GM21526 (cell line): ENCODE measurements around the gene NCS1.
A peak's percentile ranks its signal among the peaks of the same experiment; 100 is the strongest.

Experiments
- ATAC-seq: cut with Tn5 transposase; IDR thresholded peaks from one replicate; pipeline ENCODE4 v1.9.1; 2021; ENCODE audit warnings: moderate library complexity; ENCODE audit not compliant: unreplicated experiment, low FRiP score

NCS1 gene

DNA sequence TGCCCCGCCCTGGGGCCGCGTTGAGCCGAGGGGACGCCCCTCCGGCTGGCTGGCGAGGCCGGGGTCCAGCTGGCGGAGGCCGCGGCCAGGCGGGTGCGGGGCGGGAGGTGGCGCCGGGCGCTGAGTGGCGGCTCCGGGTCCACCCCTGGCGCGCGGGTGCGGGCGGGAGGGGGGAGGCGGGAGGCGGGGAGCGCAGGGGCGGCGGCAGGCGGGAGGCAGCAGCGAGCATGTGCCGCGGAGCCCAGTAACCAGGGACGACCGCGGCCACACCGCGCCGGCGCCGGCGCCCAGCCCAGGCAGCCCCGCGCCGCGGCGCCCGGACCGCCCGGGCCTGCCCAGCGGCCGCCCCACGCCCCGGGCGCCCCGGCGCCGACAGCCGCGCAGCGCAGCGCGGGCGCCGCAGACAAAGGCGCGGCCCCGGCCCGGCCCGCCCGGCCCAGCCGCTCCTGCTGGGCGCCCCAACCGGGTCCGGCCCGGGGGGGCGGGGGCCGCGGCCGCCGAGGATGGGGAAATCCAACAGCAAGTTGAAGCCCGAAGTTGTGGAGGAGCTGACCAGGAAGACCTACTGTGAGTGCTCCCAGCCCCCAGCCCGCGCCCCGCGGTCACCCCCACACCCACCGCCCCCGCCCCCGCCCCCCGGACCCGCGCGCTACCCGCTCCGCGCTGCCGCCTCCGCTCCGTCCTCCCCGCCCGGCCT lies at the start of gene NCS1:
Gene NCS1 (plus strand): TSS at position 244 of the 697 bp plus-strand sequence. CDS start 260 bp downstream, at position 504.
- no peak for ATAC-seq

DNA sequence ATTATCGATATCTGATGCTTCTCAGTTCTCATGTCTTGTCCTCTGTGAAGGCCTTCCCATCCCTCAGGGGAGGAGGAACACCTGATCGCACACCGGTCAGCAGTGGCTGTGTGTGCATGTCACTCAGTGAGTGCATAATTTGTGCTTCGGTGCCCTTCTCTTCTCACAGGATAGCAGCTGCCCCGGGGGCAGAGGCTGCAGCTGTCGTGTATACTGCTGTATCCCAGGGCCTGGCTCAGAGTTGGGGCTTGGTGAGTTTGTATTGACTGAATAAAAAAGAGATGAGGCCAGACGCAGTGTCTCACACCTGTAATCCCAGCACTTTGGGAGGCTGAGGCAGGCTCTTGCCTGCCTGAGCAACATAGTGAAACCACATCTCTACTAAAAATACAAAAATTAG lies 49.7 kb upstream of the NCS1 start:
- ATAC-seq, result no peak

DNA sequence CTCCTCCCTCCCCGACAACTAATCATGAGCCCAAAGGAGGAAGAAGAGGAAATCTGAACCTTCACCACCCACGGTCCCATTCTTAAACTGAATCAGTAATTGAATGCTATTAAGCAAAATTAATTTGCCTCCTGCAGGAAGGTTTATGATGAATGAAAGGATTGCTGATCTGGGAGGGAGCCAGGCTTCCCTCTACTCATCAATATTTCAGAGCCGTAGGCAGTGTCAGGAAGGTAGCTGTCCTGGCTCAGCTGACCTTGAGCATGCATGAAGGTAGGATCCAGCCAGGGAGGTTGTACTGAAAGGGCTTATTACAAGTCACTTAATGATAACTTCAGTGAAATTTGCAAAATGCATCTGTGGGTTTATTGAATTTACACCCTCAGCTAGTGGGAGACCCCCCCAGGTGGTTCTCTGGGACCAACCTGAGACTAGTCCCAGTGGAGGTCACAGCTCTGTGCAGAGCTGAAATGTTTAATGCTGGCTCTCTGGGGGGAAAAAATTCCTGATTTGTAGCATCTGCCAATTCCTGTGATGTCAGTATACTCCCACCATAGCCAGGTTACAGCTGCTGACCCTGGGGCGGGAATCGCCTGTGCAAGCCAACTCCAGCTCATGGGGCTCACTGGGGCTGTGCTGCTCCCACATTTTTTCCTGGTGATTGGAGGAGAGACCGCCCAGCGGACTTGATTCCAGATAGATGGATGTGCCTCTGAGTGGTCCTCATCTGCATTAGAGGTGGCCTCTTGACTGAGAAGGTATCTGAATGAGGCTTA lies 47.9 kb upstream of the NCS1 start:
- ATAC-seq, result no peak

DNA sequence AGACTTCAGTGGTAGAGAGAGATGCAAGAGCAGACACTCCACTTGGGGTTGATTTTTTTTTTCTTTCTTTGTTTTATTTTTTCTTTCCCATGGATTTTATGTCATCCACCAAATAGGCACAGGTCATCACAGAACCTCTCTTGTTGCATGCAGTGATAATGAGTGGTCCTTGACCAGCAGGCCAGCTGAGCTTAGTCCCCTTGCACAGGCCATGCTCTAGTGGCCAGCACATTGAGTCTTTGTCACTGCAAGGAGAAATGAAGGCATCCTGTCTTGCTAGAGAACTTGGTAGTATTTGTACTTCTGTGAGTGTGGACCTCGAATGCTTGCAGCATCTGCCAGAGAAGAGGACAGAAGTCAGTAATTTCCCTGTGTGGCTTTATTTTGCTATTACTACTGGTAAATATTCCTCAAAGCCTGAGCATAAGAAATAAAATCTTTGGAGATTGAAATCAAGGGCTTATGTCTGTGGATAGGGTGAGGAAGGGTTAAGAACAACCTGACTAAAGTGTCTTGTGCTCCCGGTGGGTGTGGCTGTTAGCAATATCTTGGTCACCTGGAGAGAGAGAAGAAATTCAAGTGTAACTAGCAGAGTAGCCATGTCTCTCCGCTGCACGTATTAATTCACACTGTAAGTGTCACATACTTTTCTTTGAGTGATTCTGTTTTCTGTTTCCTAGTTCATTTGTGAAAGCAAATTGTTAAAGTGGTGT lies 45.3 kb upstream of the NCS1 start:
- no peak for ATAC-seq

DNA sequence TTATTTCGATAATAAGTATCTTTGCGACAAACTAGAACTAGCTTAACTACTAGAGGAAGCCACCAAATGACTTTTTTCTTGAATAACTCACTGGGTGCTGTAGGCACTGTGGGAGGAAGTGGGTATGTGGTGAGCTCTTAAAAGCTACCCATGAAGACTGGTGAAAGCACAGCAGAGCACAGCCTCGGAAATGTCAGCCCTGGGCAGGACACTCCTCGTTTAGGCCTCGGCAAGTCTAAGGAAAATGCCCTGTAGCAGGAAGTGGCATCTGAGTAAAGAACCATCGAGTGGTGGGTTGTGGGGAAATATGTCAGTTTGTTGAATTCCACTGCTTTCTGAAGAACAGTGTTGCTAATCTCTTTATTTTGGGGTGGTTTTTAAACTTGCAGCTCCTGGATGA lies 44.0 kb upstream of the NCS1 start:
- peak; percentile 25 for ATAC-seq

DNA sequence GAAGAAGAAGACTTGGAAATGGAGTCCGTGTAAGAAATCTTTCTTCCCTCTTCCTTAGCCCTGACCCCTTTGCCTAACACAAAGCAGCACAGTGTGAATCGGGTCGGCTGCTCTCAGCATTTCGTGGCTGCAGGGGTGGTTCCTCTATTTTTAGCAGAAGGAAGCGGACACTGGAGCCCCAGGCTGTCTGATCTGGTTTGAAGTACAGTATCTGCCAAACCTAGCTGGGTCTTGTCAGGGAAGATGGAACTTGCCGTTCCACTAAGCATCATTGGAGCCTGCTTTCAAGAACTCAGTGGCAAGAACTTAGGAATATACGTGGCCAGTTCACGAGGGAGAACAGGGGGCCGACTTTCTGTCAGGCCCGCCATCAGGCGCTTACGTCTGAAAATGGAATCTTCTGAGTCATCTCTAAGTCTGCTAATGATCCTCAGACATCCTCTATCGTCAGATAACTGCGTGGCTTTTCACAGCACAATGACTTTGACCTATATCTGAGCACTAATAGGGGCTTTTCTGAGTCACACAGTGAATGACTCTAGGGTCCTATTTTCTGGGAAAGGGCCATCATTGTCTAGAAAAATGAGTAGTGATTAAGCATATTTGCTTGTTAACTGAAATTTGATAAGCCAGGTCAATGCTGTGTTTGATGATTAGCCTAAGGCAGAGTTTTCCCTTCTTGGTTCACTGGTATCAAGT lies 43.3 kb upstream of the NCS1 start:
- peak; percentile 58 for ATAC-seq

DNA sequence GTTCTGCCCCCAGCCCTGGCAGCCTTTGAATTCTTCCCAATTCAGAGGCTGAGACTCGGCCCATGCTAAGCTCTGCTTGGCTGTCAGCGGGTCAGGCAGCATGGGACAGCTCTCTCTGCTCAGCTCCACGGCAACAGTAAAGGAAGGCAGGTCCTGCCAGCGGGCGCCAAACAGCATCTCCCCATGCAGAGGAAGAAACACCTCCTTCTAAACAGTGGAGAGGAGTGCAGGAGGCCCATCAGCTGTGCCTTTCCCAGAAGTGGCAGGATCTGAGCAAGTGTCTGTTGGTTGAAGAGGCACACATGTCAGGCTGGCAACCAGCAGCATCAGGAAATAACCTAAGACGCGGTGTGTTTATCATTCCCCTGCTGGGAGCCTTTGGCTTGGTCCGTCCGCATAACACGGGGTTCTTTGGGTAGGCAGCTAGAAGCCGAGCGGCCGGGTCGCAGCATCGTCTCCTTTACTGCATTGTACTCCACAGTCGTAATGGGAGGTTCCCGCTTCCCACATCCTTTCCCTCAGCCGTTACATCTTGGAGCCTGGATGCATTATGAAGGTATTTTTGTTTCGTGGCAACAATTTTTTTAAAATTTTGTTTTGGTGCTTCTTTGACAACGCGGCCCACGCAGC lies 42.7 kb upstream of the NCS1 start:
- no peak for ATAC-seq

DNA sequence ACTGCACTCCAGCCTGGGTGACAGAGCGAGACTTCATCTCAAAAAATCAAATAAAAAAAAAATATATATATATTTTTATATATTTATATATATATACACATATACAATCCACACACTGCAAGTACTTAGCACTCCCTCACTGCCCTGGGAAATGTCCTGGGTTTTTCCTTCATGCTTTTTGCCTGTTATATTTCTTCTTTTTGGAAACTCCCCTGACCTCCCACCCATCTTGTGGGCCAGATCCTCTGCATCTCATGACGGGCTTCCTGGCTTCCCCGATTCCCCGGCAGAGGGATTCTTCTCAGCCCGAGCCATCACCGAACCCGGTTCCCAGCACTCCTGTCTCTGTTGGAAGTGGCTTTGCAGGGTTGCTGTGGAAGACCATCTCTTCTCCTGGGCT lies 39.5 kb upstream of the NCS1 start:
- no peak for ATAC-seq

DNA sequence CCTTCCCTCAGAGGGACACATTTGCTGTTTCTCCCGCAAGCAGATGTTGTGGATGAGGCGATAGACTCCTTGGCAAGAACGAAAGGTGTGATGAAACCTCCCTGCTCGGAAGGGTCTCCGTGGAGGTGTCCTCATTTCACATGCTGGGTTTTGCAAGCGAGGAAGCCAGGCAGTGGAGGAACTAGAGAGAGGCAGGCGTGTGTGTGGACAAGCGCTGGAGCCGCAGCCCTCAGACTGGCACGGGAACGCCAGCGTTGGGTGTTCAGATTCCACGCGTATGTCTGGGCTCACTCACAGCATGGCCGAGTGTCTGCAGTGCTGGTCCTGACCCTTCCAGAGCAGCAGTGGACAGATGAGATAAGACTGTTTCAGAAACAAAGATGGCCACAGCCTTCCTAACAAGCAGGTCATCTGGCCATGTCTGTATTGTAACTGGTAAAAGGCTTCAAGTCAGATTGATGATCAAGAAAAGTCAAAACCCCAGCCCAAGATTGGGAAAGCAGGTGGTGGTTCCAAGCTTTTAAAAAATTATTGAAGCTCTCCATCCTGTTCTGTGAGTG lies 35.0 kb upstream of the NCS1 start:
- no peak for ATAC-seq

DNA sequence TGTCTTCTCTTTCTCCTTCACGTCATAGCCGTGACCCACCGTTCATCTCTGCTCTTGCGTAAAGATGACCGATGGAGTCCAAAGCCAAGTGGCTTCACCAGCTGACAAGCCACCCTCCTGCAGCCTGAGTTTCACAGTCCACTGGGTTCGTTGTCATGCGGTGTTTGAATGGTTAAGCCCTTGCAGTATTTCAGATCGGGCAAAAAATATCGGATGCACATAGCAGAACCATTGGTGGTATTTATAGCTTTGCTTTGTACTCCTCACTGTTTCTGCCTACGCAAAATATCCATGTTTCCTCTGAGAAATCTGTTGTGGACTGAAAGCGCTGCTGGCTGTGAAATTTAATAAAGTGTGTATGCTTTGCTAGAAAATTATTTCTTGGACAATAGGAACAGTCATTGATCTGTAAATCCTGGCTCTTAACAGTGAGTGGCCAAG lies 34.5 kb upstream of the NCS1 start:
- ATAC-seq, result no peak

DNA sequence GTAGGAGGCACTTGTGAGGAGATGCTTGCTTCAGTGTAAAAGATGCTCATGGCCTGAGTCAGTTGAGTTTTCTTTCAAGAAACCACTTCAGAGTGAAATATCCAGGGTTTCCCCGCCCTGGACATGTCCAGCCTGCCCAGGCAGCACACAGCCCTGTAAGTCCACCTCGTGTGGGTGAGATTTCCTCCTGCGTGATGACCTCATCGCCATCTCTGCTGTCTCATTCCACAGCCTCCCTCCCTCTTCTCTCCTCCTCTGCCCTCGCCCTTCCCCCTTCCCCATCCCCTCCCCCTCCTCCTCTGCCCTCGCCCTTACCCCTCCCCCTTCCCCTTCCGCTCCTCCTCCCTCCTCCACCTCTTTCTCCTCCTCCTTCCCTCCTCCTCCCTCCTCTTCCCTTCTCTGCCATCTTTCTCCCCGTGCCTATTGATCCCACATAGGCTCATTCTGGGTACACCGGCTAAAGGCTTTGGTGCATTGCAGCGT lies 34.0 kb upstream of the NCS1 start:
- ATAC-seq, result no peak

DNA sequence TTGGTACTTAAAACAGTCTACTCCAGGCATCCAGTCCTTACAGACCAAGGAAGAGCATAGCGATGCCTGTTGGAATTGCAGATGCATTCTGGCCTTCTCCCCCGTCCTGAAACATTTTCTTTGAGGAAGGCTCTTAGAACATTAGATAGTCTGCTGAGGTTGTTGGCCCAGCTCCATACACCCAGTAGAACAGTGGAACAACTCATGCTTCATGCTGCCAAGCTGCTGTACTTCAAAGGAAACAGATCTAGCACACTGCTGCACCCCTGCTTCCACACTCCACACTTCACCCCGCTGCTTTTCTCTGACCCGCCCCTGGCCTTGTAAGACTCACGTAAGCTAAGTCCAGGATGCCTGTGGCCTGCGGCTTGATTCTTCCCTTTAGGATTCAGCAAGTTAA lies 33.4 kb upstream of the NCS1 start:
- ATAC-seq, result no peak

DNA sequence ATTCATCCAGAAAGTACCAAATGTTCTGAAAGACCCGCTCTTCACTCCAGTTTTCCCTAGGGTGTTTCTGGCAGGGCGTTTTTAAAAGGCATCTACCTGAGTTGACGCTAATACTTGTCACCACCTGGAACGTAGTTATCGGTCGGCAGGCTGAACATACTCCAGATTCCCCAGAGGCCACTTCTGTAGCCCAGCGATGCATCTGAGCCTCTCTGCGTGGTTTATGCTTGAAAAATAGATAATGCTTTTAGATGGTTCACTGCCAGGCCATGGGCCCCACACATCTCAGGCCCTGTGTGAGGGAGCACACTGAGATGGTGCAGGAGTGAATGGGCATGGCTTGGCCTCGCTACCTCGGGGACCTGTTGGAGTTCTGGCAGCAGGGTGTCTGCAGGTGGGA lies 33.0 kb upstream of the NCS1 start:
- ATAC-seq, result no peak

DNA sequence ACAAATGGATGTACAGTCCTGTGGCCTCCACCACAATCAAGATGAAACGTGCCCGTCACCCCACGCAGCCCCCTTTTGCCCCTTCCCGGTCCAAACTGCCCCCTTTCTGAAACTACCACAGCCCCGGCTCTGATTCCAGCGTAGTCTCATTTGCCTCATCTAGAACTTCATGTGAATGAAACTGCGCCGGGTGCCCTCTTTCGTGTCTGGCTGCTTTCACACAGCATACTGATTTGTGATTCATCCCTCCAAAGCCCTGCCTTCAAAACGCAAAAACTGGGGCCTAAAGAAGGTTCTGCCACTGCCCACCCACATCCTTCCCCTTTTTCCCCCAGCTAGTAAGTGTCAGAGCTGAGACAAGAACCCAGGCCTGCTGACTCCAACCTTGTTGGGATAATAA lies 31.5 kb upstream of the NCS1 start:
- no peak for ATAC-seq

DNA sequence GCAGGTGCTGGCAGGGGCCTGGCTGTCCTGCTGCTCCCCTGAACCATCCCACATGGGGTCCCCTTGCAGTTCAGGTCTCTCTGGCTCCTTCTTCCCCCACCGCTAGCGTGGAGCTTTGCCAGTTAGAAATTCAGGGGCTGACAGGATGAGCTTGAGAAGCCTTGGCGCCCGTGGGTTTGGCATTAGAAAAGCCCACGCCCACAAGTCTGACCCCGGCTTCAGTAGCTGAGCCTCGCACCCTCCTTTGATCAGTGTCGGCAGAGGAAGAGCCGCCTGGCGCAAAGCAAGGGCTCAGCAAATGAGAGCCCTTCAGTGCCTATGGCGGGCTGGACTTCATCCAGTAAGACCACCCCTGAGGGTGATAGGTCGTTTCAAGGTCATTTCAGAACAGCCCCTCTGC lies 30.1 kb upstream of the NCS1 start:
- no peak for ATAC-seq

DNA sequence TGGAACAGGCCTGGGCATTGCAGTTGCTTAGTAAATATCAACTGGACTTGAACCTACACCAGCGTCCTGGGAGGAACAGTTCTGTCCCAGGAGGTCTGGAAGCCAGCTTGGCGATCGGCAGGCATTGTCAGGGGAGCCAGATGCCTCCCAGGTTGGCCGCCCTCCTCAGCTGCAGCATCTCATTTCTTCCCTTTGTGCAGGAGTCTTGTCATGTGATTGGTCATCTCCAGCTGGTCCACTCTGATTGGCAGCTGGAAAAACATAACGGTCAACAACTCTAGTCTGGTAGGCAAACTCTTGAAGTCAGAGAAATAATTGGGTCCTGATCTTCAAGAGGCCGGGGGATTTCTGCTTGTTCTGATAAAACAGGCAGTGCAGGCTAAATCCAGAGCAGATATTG lies 29.6 kb upstream of the NCS1 start:
- ATAC-seq, result no peak

DNA sequence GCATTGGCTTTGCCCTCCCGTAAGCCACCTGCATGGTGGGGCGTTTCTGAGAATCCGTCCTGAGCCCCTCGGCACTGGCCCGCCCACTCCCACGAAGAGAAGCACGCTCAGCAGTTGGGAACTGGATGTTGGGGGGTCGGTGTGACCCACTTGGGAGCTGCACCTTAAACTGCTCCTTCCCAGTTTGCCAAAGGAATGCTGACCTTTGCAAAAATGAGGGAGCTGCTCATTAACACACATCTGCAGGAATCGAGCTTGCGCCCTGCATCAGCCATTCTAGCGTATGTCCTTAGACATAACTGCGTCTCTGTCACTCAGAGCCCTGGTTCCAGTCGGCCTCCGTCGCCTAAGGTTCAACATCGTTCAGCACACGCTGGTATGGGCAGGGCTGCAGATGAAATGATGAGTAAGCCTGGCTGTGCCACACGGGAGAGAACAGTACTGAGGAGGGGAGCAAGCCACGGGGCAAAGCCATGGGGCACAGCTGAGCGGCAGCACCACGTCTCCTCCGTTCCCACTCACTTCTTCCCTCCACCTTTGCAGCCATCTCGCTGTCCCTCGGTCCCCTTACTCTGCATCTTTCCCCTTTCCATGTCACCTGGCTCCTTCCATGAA lies 28.8 kb upstream of the NCS1 start:
- ATAC-seq, result no peak

DNA sequence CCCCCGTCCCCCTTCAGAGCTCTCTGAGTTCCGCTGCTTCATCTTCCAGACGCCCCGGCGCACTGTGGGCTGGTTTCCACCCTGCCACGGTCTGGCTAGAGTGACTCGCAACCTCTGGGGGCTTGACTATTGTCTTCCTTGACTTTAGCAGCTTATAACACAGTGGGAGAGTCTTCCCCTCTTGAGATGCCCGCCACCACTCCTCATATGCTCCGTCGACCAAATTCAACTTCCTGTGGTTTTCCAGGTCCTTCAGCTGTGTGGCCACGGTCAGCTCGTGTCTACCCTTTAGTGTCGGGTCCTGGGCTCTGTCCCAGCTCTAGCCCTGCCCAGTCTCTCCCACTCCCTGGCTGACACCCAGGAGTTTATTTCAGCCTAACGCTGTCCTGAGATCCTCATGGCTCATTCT lies 28.2 kb upstream of the NCS1 start:
- no peak for ATAC-seq

DNA sequence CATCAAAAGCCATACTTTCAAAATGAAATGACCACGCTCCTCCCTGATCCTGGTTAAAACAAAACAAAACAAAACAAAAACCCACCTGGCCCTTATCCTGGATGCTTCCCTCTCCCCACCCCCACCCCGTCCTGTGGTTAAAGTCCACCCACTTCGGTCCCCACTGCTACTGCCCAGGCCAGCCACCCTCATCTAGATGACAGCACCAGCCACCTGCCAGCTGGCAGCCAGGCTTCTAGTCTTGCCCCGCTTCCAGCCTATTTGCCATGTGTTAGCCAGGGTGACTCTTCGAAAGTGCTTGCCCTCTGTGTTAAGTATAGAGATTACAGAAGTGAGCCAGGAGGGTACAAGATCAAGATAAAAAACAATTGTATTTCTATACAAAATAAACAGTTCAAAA lies 27.5 kb upstream of the NCS1 start:
- no peak for ATAC-seq

DNA sequence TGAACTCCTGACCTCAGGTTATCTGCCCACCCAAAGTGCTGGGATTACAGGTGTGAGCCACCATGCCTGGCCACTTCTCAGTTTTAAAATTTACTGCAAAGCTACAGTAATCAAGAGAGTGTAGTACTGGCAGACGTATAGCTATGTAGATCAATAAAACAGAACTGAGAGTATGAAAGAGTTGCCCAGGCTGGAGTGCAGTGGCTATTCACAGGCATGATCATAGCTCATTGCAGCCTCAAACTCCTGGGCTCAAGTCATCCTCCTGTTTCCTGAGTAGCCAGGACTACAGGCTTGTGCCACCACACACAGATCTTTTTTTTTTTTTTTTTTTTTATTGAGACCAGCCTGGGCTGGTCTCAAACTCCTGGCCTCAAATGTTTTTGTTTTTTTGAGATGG lies 26.5 kb upstream of the NCS1 start:
- ATAC-seq, result no peak
